Measurements from ENCODE around the gene TPI1. TPM values are rescaled to one million over a fixed set of nuclear protein-coding genes. Genes with fewer than 3 reads are reported as not detected.

Gene TPI1
- total RNA-seq, 2 donors from 2014 or later, result 287 to 322 TPM

DNA sequence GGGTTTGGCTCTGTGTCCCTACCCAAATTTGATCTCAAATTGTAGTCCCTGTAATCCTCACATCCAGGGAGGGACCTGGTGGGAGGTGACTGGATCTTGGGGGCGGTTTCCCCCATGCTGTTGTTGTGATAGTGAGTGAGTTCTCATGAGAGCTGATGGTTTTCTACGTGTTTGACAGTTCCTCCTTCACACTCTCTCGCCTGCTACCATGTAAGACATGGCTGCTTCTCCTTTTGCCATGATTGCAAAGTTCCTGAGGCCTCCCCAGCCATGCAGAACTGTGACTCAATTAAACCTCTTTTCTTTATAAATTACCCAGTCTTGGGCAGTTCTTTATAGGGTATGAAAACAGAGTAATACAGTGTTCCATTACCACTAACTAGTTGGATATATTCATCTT lies 27.0 kb downstream of the TPI1 start:
- TF ChIP-seq, protein P1, sequence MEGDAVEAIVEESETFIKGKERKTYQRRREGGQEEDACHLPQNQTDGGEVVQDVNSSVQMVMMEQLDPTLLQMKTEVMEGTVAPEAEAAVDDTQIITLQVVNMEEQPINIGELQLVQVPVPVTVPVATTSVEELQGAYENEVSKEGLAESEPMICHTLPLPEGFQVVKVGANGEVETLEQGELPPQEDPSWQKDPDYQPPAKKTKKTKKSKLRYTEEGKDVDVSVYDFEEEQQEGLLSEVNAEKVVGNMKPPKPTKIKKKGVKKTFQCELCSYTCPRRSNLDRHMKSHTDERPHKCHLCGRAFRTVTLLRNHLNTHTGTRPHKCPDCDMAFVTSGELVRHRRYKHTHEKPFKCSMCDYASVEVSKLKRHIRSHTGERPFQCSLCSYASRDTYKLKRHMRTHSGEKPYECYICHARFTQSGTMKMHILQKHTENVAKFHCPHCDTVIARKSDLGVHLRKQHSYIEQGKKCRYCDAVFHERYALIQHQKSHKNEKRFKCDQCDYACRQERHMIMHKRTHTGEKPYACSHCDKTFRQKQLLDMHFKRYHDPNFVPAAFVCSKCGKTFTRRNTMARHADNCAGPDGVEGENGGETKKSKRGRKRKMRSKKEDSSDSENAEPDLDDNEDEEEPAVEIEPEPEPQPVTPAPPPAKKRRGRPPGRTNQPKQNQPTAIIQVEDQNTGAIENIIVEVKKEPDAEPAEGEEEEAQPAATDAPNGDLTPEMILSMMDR (IDR thresholded peaks at IDR 0.05), result no peak
- ATAC-seq (ENCODE audit: insufficient number of reproducible peaks, low FRiP score, low read depth) (no peak), DNase-seq (ENCODE audit: low spot score) (no peak)
- Histone ChIP-seq H3K27ac (no peak overlapping the region), H3K4me3 (no peak overlapping the region), H3K27me3 (replicated peaks; ENCODE audit: insufficient read depth) (no peaks in the 10 kb centered on the region), H3K9me3 (no peaks in the 10 kb centered on the region), H3K36me3 (no peaks in the 10 kb centered on the region), H3K4me1 (ENCODE audit: control insufficient read depth in 1 of 2, low read depth in 2 of 2) (peaks cover 4 to 17% of the 10 kb centered on the region in 2 donors)

DNA sequence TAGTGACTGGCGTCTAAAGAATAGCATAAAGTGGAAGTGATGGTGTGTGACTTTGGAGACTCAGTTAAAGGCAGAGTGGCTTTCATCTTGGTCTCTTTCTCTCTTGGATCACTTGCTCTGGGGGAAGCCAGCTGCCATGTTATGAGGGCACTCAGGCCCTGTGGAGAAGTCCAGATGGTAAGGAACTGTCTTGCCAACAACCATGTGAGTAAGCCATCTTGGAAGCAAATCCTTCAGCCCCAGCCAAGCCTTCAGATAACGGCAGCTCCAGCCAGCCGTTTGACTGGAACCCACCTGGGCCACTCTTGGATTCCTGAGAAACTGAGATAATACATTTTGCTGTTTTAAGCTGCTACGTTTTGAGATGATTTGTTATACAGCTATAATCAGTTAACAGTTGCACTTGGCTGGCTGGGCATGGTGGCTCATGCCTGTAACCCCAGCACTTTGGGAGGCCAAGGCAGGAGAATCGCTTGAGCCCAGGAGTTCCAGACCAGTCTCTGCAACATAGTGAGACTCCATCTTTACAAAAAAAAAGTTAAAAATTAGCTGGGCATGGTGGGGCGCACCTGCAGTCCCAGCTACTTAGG lies 29.6 kb downstream of the TPI1 start:
- H3K9me3 ChIP-seq, result no peaks in the 10 kb centered on the region
- H3K27ac ChIP-seq, result no peak overlapping the region
- no peaks in the 10 kb centered on the region for H3K27me3 ChIP-seq (replicated peaks; ENCODE audit: insufficient read depth)
- H3K36me3 ChIP-seq, result no peaks in the 10 kb centered on the region
- peaks cover 0 to 2% of the 10 kb centered on the region in 2 donors for H3K4me1 ChIP-seq (ENCODE audit: control insufficient read depth in 1 of 2, low read depth in 2 of 2)
- H3K4me3 ChIP-seq, result no peak overlapping the region
- ATAC-seq (ENCODE audit: insufficient number of reproducible peaks, low FRiP score, low read depth) (no peak), DNase-seq (ENCODE audit: low spot score) (no peak)
- TF ChIP-seq, protein P1 (IDR thresholded peaks at IDR 0.05), result no peak

DNA sequence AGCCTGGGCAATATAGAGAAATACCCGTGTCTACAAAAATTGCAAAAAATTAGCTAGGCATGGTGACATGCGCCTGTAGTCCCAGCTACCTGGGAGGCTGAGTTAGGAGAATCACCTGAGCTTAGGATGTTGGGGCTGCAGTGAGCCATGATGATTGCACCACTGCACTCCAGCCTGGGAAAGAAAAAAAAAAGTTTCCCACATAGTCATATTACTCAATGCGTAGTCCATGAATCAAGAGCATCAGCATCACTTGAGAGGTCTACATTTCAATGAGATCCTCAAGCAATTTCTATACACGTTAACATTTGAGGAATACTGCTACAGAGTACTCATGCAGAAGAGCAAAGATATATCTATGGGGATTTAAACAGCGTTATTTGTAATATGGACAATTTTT lies 32.1 kb downstream of the TPI1 start:
- no peaks in the 10 kb centered on the region for H3K9me3 ChIP-seq
- H3K27me3 ChIP-seq (replicated peaks; ENCODE audit: insufficient read depth), result no peaks in the 10 kb centered on the region
- H3K36me3 ChIP-seq, result no peaks in the 10 kb centered on the region
- DNase-seq (ENCODE audit: low spot score), result no peak
- ATAC-seq (ENCODE audit: insufficient number of reproducible peaks, low FRiP score, low read depth), result no peak
- TF ChIP-seq, protein P1 (IDR thresholded peaks at IDR 0.05), result no peak
- no peak overlapping the region for H3K4me3 ChIP-seq
- peaks cover 0 to 5% of the 10 kb centered on the region in 2 donors for H3K4me1 ChIP-seq (ENCODE audit: control insufficient read depth in 1 of 2, low read depth in 2 of 2)
- no peak overlapping the region for H3K27ac ChIP-seq

DNA sequence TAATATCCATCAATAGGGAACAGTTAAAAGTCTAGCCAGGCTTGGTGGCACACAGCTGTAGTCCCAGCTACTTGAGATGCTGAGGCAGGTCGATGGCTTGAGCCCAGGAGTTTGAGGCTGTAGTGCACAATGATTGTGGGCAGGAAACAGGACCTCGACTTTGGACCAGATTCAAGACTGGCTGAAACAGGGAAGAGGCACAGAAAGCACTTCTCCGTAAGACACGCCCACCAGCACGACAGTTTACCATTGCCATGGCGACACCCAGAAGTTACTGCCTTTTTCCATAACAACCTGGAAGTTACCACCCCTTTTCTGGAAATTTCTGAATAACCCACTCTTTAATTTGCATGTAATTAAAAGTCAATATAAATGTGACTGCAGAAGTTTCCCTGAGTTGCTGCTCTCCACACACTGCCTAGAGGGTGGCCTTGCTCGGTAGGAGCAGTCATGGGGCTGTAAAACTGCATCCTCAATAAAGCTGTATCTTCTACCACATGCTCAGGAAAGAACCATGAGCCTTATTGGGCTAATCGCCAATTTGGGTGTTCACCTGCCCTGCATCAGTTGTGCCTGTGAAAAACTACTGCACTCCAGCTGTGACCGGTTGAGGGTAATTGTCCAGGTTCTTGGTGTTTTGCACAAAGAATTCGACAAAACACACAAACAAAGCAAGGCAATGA lies 32.6 kb downstream of the TPI1 start:
- Histone ChIP-seq H3K4me1 (ENCODE audit: control insufficient read depth in 1 of 2, low read depth in 2 of 2) (peaks cover 1 to 6% of the 10 kb centered on the region in 2 donors), H3K27ac (no peak overlapping the region), H3K27me3 (replicated peaks; ENCODE audit: insufficient read depth) (no peaks in the 10 kb centered on the region), H3K9me3 (no peaks in the 10 kb centered on the region), H3K4me3 (no peak overlapping the region), H3K36me3 (no peaks in the 10 kb centered on the region)
- DNase-seq (ENCODE audit: low spot score) (no peak), ATAC-seq (ENCODE audit: insufficient number of reproducible peaks, low FRiP score, low read depth) (no peak)
- TF ChIP-seq, protein P1 (IDR thresholded peaks at IDR 0.05), result no peak

DNA sequence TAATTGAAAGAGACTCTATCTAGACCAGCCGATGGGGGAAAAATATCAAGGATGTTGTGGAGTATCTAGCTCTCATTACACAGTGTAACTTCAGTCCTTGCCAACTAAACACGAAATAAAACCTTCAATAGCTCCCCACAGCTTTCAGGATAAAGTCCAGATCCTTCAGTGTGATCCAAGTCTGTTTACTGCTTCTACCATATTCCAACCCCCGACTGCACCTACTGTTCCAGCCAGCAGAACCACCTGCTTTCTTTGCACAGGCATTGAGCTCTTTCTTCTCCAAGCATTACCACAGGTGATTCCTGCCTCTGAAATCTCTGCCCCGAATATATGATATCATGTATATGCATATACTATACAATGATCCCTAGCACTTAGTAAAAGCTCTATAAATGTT lies 35.1 kb downstream of the TPI1 start:
- DNase-seq (ENCODE audit: low spot score), result no peak
- Histone ChIP-seq H3K27me3 (replicated peaks; ENCODE audit: insufficient read depth) (no peaks in the 10 kb centered on the region), H3K36me3 (peaks cover 4% of the 10 kb centered on the region), H3K4me1 (ENCODE audit: control insufficient read depth in 1 of 2, low read depth in 2 of 2) (peaks cover 5 to 12% of the 10 kb centered on the region in 2 donors), H3K27ac (no peak overlapping the region), H3K4me3 (no peak overlapping the region), H3K9me3 (no peaks in the 10 kb centered on the region)
- TF ChIP-seq, protein P1 (IDR thresholded peaks at IDR 0.05), result no peak
- ATAC-seq (ENCODE audit: insufficient number of reproducible peaks, low FRiP score, low read depth), result no peak
